Adrenal gland (tissue), 12 donors: ENCODE results near the gene ZMAT3. TPM values are rescaled to one million over a fixed set of nuclear protein-coding genes. Genes with fewer than 3 reads are reported as not detected.

Experiments
- DNase-seq, 7 donors: peaks; one replicate each; pipeline ENCODE4 v3.0.0-alpha.2; 2019 to 2020
- H3K27ac ChIP-seq, 5 donors: fragments of 200-600 bp; sonication (generic) in 4 of 5; 1 replicate in 3 of 5; 2 replicates in 2 of 5; pipeline versions ENCODE4 v1.5.1 to v1.8.0; 2016 to 2020; ENCODE audit warnings: mild to moderate bottlenecking in 1 of 5
- H3K27me3 ChIP-seq: fragments of 200-600 bp; 2 replicates; pipeline ENCODE4 v1.8.0; 2021
- H3K36me3 ChIP-seq, 2 donors: fragments of 200-600 bp; replicated peaks in 1 of 2; 1 replicate in 1 of 2; 2 replicates in 1 of 2; pipeline versions ENCODE4 v1.5.1 to v1.8.0; 2018 to 2022
- H3K4me1 ChIP-seq, 2 donors: fragments of 200-600 bp; replicated peaks in 1 of 2; 1 replicate in 1 of 2; 2 replicates in 1 of 2; pipeline versions ENCODE4 v1.5.1 to v1.8.0; 2018 to 2021
- H3K4me3 ChIP-seq, 4 donors: fragments of 200-600 bp; sonication (generic) in 3 of 4; one replicate each; pipeline ENCODE4 v1.5.1; 2016 to 2018
- H3K9me3 ChIP-seq, 3 donors: fragments of 200-600 bp; sonication (generic) in 1 of 3; replicated peaks in 1 of 3; 1 replicate in 2 of 3; 2 replicates in 1 of 3; pipeline versions ENCODE4 v1.5.1 to v1.8.0; 2016 to 2021
- CTCF ChIP-seq, 6 experiments: fragments of 450-650 bp in 4 of 6; fragments of 200-600 bp in 2 of 6; sonication (generic) in 1 of 6; IDR thresholded peaks; 1 replicate in 5 of 6; 2 replicates in 1 of 6; pipeline versions ENCODE4 v1.5.1 to v1.8.0; 2016 to 2021; ENCODE audit warnings: antibody characterized with exemption in 6 of 6, mild to moderate bottlenecking in 2 of 6, moderate library complexity in 1 of 6
- POLR2A ChIP-seq, 2 donors: fragments of 450-650 bp; IDR thresholded peaks; one replicate each; pipeline ENCODE4 v1.6.1; 2017; ENCODE audit warnings: antibody characterized with exemption in 2 of 2, mild to moderate bottlenecking in 2 of 2, moderate library complexity in 1 of 2
- WGBS, 4 donors: extraction: QIAGEN DNeasy Blood & Tissue Kit in 2 of 4; methylation state at CpG; one replicate each; pipeline versions ENCODE4 v1.1.5 to v1.1.7; 2013 to 2017; 5-methylcytosine and 5-hydroxymethylcytosine counted together
- intact Hi-C, 2 donors: fragments of 100-400 bp; cut with DNase I; formaldehyde crosslinking; loops; one replicate each; pipeline versions ENCODE4 v1.14.1 to v1.15.0; 2022 to 2023
- polyA plus RNA-seq, 3 donors: library from polyadenylated mRNA; stranded (reverse); fragments of 200-250 nt in 2 of 3; fragments of 350-450 nt in 1 of 3; fragmentation: Illumina TruSeq in 1 of 3; extraction: RNeasy Lipid Tissue Mini Kit (QIAGEN cat#74804) in 1 of 3; gene quantifications; one replicate each; pipeline ENCODE4 v1.2.3, GENCODE V29; 2013 to 2014
- total RNA-seq, 9 donors: library from RNA; depleted of rRNA in 4 of 9; stranded (reverse); fragments of >200 nt in 4 of 9; fragments of 120-200 nt in 1 of 9; fragmentation: NEBNext Ultra II Directional in 1 of 9; extraction: Animal tissue kit (Norgen Biotek cat#: 25700) in 1 of 9; gene quantifications; one replicate each; pipeline versions ENCODE4 v1.1.0 to v1.2.4, GENCODE V29; 2013 to 2023
- donor health status: healthy with polysubstance abuse.
- donor health status: Bipolar disorder and iron deficiency.
- donor health status: DM: yes; HTN: yes; CAD: no.
- donor health status: DM: no; HTN: no; CAD: no.
- donor health status: DM: no; HTN: no; CAD: no.
- donor health status: DM: yes; HTN: yes; CAD: no.

ZMAT3 gene
- total and polyA plus RNA-seq, 12 donors = 1.8 to 30.0 (median 18.1) TPM

- no peak overlapping the region for H3K4me3 ChIP-seq
- intact Hi-C loops = no loop called here
- no peaks in the 10 kb centered on the region for H3K4me1 ChIP-seq
- TF ChIP-seq CTCF (IDR thresholded peaks at IDR 0.05) = no peak
- no peak for TF ChIP-seq POLR2A (IDR thresholded peaks at IDR 0.05)
- H3K27me3 ChIP-seq = no peaks in the 10 kb centered on the region
- H3K9me3 ChIP-seq = no peaks in the 10 kb centered on the region
- H3K27ac ChIP-seq = no peak overlapping the region
- DNase-seq = no peak
- WGBS, 4 donors = 78 to 91% (median 85%) methylated on average over 1 of the region's 1 CpG
- no peaks in the 10 kb centered on the region for H3K36me3 ChIP-seq
These were observed 22.2 kb upstream of the ZMAT3 start for GRCh38 chr3:179093807-179094206.

- Histone ChIP-seq H3K27ac (no peak overlapping the region), H3K4me1 (no peaks in the 10 kb centered on the region), H3K36me3 (no peaks in the 10 kb centered on the region), H3K27me3 (no peaks in the 10 kb centered on the region), H3K4me3 (no peak overlapping the region), H3K9me3 (no peaks in the 10 kb centered on the region)
- intact Hi-C loops = no loop called here
- TF ChIP-seq CTCF (IDR thresholded peaks at IDR 0.05) (no peak), POLR2A (IDR thresholded peaks at IDR 0.05) (no peak)
- no peak for DNase-seq
These were observed 19.5 kb upstream of the ZMAT3 start for GRCh38 chr3:179091113-179091512.

- Histone ChIP-seq H3K4me3 (no peak overlapping the region), H3K9me3 (no peaks in the 10 kb centered on the region), H3K27me3 (no peaks in the 10 kb centered on the region), H3K4me1 (no peaks in the 10 kb centered on the region), H3K36me3 (no peaks in the 10 kb centered on the region), H3K27ac (no peak overlapping the region)
- intact Hi-C loops = no loop called here
- DNase-seq = no peak
- 31 to 60% (median 35%) methylated on average over 2 of the region's 2 CpGs for WGBS, 4 donors
- TF ChIP-seq CTCF (IDR thresholded peaks at IDR 0.05) (no peak), POLR2A (IDR thresholded peaks at IDR 0.05) (no peak)
These were observed 16.7 kb upstream of the ZMAT3 start for GRCh38 chr3:179088306-179088705.

DNA sequence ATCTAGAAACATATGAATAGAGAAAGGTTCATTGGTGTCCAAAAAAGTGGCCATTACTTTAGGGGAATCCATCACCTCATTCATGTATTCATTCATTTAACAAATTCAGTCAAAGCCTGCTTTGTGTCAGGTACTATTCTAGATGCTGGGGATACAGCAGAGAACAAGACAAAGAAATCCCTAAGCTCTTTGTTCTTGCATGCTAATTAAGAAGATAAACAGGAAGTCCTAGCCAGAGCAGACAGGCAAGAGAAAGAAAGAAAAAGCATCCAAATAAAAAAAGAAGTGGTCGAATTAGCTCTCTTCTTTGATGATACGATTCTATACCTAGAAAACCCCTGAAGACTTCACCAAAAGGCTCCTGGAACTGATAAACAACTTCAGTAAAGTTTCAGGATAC lies 12.4 kb upstream of the ZMAT3 start:
- no peak overlapping the region for H3K27ac ChIP-seq
- no peaks in the 10 kb centered on the region for H3K36me3 ChIP-seq
- H3K4me1 ChIP-seq = no peaks in the 10 kb centered on the region
- intact Hi-C loops = no loop called here
- WGBS, 4 donors = 57 to 78% (median 71%) methylated on average over 2 of the region's 2 CpGs
- no peaks in the 10 kb centered on the region for H3K9me3 ChIP-seq
- no peak for DNase-seq
- no peak overlapping the region for H3K4me3 ChIP-seq
- H3K27me3 ChIP-seq = no peaks in the 10 kb centered on the region
- no peak for TF ChIP-seq CTCF (IDR thresholded peaks at IDR 0.05)
- TF ChIP-seq POLR2A (IDR thresholded peaks at IDR 0.05) = no peak
